GM12874 (cell line): ENCODE data around the gene HSD17B10.

ENCODE experiments used
- TF ChIP-seq, protein P1 (sequence below): IDR thresholded peaks from 2 replicates; pipeline ENCODE4 v1.5.1; 2011; ENCODE audit warnings: low read depth, mild to moderate bottlenecking, control low read depth, low read length, moderate library complexity; ENCODE audit not compliant: insufficient read depth

The HSD17B10 gene

GRCh38 chrX:53441531-53442321 lies 7.6 kb upstream of the HSD17B10 start:
- TF ChIP-seq, protein P1, sequence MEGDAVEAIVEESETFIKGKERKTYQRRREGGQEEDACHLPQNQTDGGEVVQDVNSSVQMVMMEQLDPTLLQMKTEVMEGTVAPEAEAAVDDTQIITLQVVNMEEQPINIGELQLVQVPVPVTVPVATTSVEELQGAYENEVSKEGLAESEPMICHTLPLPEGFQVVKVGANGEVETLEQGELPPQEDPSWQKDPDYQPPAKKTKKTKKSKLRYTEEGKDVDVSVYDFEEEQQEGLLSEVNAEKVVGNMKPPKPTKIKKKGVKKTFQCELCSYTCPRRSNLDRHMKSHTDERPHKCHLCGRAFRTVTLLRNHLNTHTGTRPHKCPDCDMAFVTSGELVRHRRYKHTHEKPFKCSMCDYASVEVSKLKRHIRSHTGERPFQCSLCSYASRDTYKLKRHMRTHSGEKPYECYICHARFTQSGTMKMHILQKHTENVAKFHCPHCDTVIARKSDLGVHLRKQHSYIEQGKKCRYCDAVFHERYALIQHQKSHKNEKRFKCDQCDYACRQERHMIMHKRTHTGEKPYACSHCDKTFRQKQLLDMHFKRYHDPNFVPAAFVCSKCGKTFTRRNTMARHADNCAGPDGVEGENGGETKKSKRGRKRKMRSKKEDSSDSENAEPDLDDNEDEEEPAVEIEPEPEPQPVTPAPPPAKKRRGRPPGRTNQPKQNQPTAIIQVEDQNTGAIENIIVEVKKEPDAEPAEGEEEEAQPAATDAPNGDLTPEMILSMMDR = no peak

- TF ChIP-seq, protein P1 = no peak
Measured at GRCh38 chrX:53440621-53441517, 6.7 kb upstream of the HSD17B10 start.

DNA sequence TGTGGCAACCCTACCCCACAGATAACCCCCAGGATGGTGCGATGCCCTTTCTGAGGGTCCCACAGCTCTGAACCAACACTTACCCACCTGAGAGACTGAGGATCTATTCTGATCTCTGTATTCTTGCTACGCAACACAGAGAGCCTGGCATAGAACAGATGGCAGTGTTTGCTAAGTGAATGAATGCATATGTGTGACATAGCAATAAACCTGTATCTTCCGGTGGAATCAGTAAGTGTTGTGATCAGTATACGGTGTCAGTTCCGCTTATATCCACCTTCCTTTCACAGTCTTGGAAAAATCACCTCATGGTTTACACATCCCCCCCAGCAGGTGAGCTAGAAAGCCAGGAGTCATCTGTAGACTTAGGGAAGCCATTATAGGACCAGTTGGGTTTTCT lies 5.9 kb upstream of the HSD17B10 start:
- TF ChIP-seq, protein P1 = no peak

GRCh38 chrX:53438832-53439230 lies 4.7 kb upstream of the HSD17B10 start:
- TF ChIP-seq, protein P1 = no peak

DNA sequence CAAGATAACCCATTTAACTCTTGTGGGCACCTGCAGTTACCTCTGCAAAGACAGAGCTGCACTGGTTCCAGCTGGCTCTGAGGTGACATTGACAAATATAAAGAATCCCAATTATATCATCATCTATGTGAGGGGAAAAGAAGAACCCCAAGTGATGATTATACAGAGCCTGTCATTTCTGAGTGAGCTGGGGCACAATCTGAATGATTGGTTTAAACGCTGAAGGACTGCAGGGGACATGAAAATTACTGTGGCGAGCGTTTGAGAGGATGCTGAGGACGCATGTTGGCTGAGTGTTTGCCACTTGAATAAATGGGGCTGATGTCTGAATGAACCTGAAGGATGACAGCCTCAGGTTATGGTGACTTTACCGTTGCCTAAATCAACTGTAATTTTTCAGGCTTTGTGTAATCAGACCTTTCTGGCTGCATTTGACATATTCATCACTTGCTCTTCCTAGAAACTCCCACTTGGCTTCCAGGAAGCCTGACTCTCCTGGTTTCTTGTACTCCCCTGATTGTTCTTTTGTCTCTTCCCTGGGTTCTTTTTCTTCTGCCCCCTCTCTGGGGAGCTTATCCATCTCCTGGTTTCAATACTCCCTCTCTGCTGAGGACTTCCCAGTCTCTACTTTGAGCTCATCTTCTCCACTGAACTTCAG lies 4.1 kb upstream of the HSD17B10 start:
- TF ChIP-seq, protein P1 = no peak

GRCh38 chrX:53437206-53437605 lies 3.0 kb upstream of the HSD17B10 start:
- TF ChIP-seq, protein P1 = no peak

DNA sequence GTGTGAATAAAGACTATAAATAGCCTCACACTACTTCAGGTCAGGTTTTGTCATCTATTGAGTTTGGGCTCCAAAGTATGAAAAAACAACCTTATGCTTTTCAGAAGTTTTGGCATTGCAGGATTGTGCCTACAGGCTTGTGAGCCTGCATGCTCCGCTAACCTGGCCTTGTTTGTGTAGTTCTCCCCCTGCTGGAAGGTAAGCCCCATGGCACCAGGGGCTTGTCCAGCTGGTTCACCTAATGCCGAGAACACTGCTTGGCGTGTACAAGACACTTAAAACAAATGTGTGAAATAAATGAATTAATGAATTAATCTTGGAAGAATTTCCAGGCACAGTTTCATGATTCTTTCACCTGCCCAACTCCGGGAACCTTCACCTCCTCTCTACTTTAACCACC lies 1.8 kb upstream of the HSD17B10 start:
- TF ChIP-seq, protein P1 = peak; percentile 76
